Common myeloid progenitor, CD34-positive (primary cell): ENCODE data around the gene RCSD1.
"Not testable (repeated sequence)": the region's sequence is repeated elsewhere in the genome, so short reads cannot be mapped to it uniquely, and the experiment has no call there.

Source experiments
- CTCF ChIA-PET: fragments of 350-600 bp; sonication (Branson Sonifier 250); formaldehyde crosslinking; loops from one replicate; lab custom pipeline; 2021; ENCODE audit warnings: antibody characterized with exemption; lab: Charles Lee
- POLR2A ChIA-PET: fragments of 350-600 bp; sonication (Branson Sonifier 250); formaldehyde crosslinking; loops from one replicate; lab custom pipeline; 2021; ENCODE audit warnings: antibody characterized with exemption; lab: Charles Lee
- DNase-seq, 3 donors: peaks; one replicate each; pipeline versions ENCODE4 v3.0.0 to v3.0.0-alpha.2; 2013
- H3K27ac ChIP-seq, 2 experiments: 1 replicate in 1 of 2; 2 replicates in 1 of 2; pipeline ENCODE4 v1.7.0; 2013; ENCODE audit warnings: inconsistent platforms in 2 of 2, low read length in 2 of 2, mild to moderate bottlenecking in 2 of 2, low read depth in 1 of 2, moderate library complexity in 1 of 2; ENCODE audit not compliant: severe bottlenecking in 2 of 2, insufficient read depth in 1 of 2, poor library complexity in 1 of 2
- H3K27me3 ChIP-seq, 5 experiments: replicated peaks in 2 of 5; 1 replicate in 3 of 5; 2 replicates in 2 of 5; pipeline versions ENCODE4 v1.6.1 to v1.7.0; 2013; ENCODE audit warnings: low read length in 4 of 5, mild to moderate bottlenecking in 2 of 5, moderate library complexity in 2 of 5, inconsistent platforms in 1 of 5; ENCODE audit not compliant: insufficient read depth in 5 of 5, control insufficient read depth in 4 of 5
- H3K36me3 ChIP-seq, 4 experiments: 1 replicate in 2 of 4; 2 replicates in 2 of 4; pipeline versions ENCODE4 v1.6.1 to v1.7.0; 2013; ENCODE audit warnings: low read length in 3 of 4, control low read depth in 1 of 4, mild to moderate bottlenecking in 1 of 4; ENCODE audit not compliant: control insufficient read depth in 4 of 4, insufficient read depth in 4 of 4
- H3K4me1 ChIP-seq, 4 experiments: 1 replicate in 3 of 4; 2 replicates in 1 of 4; pipeline versions ENCODE4 v1.6.1 to v1.7.1; 2013; ENCODE audit warnings: low read length in 3 of 4, mild to moderate bottlenecking in 3 of 4, control low read depth in 1 of 4, inconsistent platforms in 1 of 4, moderate library complexity in 1 of 4; ENCODE audit not compliant: control insufficient read depth in 4 of 4, insufficient read depth in 4 of 4; ENCODE audit errors: control extremely low read depth in 1 of 4
- H3K4me3 ChIP-seq, 7 experiments: 1 replicate in 4 of 7; 2 replicates in 3 of 7; pipeline versions ENCODE4 v1.5.1 to v1.7.0; 2013; ENCODE audit warnings: mild to moderate bottlenecking in 7 of 7, low read length in 6 of 7, moderate library complexity in 6 of 7, inconsistent platforms in 2 of 7, low read depth in 2 of 7, control low read depth in 1 of 7; ENCODE audit not compliant: insufficient read depth in 4 of 7, control insufficient read depth in 1 of 7; ENCODE audit errors: extremely low read depth in 1 of 7
- H3K9me3 ChIP-seq, 5 experiments: 1 replicate in 4 of 5; 2 replicates in 1 of 5; pipeline versions ENCODE4 v1.6.1 to v1.7.1; 2013; ENCODE audit warnings: low read length in 4 of 5, mild to moderate bottlenecking in 2 of 5, inconsistent platforms in 1 of 5, low read depth in 1 of 5, moderate library complexity in 1 of 5; ENCODE audit not compliant: control insufficient read depth in 4 of 5, insufficient read depth in 2 of 5; ENCODE audit errors: control extremely low read depth in 1 of 5
- WGBS: methylation state at CpG from one replicate; pipeline ENCODE4 v1.1.5; 2013; ENCODE audit not compliant: insufficient coverage; 5-methylcytosine and 5-hydroxymethylcytosine counted together

RCSD1 gene

DNA sequence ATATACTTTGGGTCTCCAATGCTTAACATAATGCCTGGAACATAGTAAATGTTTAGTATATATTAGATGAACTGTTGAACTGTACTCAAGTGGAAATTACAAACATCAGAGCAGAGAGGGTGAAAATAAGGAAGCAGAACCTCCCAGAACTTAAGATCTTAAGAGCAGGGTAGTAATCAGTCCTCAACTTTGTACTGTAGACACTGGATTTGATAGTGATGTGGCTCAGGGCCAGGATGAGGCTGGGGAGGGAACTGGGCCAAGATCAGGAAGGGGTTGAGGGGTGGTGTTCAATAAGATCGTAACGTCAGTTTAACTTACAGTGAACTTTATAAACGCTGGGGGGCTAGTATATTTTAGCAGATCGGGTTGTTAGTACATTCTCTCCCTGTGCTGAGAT lies 107.1 kb downstream of the RCSD1 start:
- H3K9me3 ChIP-seq = peaks cover 0 to 22% (median 3%) of the 10 kb centered on the region in 5 experiments
- peak in 1 of 3 donors; percentile 33 for DNase-seq
- no peaks in the 10 kb centered on the region for H3K27me3 ChIP-seq
- H3K36me3 ChIP-seq = peaks cover 0 to 17% (median 6%) of the 10 kb centered on the region in 4 experiments
- no peak overlapping the region for H3K27ac ChIP-seq
- H3K4me3 ChIP-seq = no peak overlapping the region
- peaks cover 0 to 2% (median 0%) of the 10 kb centered on the region in 4 experiments for H3K4me1 ChIP-seq
- POLR2A ChIA-PET = no interaction called here
- 92% methylated on average over 4 of the region's 4 CpGs for WGBS
- CTCF ChIA-PET = interaction anchor here (1.8 kb wide), 1 partner anchor 16 kb away, joined by 5 read pairs; no protein-coding TSS in a partner anchor

DNA sequence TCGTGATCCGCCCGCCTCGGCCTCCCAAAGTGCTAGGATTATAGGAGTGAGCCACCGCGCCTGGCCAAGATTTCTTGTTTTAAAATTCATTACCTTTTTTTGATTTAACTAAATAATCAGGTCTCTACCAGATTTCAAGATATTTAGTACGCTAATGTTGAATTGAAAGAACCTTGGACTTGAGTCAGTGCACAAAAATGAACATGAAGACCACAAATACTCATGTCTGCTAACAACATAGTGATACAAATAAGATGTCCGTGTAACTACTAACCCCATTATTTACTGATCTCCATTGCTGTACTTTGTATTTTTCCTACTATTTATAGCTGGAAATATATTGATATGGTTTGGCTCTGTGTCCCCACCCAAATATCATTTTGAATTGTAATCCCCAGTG lies 108.1 kb downstream of the RCSD1 start:
- CTCF ChIA-PET = interaction anchor here (1.8 kb wide), 1 partner anchor 15 kb away, joined by 5 read pairs; no protein-coding TSS in a partner anchor
- no peak overlapping the region for H3K4me3 ChIP-seq
- no peak for DNase-seq
- H3K27ac ChIP-seq = no peak overlapping the region
- POLR2A ChIA-PET = no interaction called here
- peaks cover 0 to 14% (median 6%) of the 10 kb centered on the region in 4 experiments for H3K36me3 ChIP-seq
- peaks cover 0 to 2% (median 0%) of the 10 kb centered on the region in 4 experiments for H3K4me1 ChIP-seq
- no peaks in the 10 kb centered on the region for H3K27me3 ChIP-seq
- no CpG with 5 or more reads among the region's 8 CpGs for WGBS
- peaks cover 0 to 21% (median 3%) of the 10 kb centered on the region in 5 experiments for H3K9me3 ChIP-seq

GRCh38 chr1:167739752-167740151 lies 109.7 kb downstream of the RCSD1 start:
- Histone ChIP-seq H3K4me3 (no peak overlapping the region), H3K27me3 (no peaks in the 10 kb centered on the region), H3K9me3 (peaks cover 0 to 11% (median 2%) of the 10 kb centered on the region in 5 experiments), H3K36me3 (peaks cover 0 to 6% (median 3%) of the 10 kb centered on the region in 4 experiments), H3K4me1 (peaks cover 0 to 2% (median 0%) of the 10 kb centered on the region in 4 experiments), H3K27ac (no peak overlapping the region)
- no peak for DNase-seq
- WGBS = 95% methylated on average over 3 of the region's 3 CpGs
- POLR2A ChIA-PET = interaction anchor here (0.8 kb wide), 1 partner anchor 11 kb away, joined by 3 read pairs; no protein-coding TSS in a partner anchor
- CTCF ChIA-PET = interaction anchor here (0.9 to 1.3 kb wide), 4 partner anchors 10 to 49 kb away, joined by 3 to 4 read pairs (median 4); no protein-coding TSS in a partner anchor

- DNase-seq, CTCF ChIA-PET, H3K4me3 ChIP-seq, H3K27me3 ChIP-seq, H3K4me1 ChIP-seq, H3K36me3 ChIP-seq, H3K27ac ChIP-seq, H3K9me3 ChIP-seq: not testable (repeated sequence)
- 100% methylated on average over 2 of the region's 7 CpGs for WGBS
- POLR2A ChIA-PET = interaction anchor here (0.7 kb wide), 2 partner anchors 13 to 496 kb away, joined by 3 to 4 read pairs; no protein-coding TSS in a partner anchor
Observed at GRCh38 chr1:167741103-167741502, 111.1 kb downstream of the RCSD1 start.

DNA sequence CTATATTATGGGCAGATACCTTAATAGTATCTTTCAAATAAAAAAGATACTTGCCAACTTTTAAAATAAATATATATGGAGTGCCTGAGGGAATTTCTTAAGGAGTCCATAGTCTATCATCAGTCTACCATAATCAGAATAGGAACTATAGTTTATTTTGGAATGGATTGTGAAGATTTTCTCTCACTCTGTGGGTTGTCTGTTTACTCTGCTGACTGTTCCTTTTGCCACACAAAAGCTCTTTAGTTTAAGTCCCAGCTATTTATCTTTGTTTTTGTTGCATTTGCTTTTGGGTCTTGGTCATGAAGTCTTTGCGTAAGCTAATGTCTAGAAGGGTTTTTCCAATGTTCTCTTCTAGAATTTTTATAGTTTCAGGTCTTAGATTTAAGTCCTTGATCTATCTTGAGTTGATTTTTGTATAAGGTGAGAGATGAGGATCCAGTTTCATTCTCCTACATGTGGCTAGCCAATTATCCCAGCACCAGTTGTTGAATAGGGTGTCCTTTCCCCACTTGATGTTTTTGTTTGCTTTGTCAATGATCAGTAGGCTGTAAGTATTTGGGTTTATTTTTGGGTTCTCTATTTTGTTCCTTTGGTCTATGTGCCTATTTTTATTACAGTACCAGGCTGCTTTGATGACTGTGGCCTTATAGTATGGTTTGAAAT lies 112.5 kb downstream of the RCSD1 start:
- DNase-seq, H3K27me3 ChIP-seq, H3K36me3 ChIP-seq, POLR2A ChIA-PET, H3K27ac ChIP-seq, H3K4me1 ChIP-seq, H3K4me3 ChIP-seq, CTCF ChIA-PET, H3K9me3 ChIP-seq: not testable (repeated sequence)
- WGBS = no CpG with 5 or more reads among the region's 1 CpG

DNA sequence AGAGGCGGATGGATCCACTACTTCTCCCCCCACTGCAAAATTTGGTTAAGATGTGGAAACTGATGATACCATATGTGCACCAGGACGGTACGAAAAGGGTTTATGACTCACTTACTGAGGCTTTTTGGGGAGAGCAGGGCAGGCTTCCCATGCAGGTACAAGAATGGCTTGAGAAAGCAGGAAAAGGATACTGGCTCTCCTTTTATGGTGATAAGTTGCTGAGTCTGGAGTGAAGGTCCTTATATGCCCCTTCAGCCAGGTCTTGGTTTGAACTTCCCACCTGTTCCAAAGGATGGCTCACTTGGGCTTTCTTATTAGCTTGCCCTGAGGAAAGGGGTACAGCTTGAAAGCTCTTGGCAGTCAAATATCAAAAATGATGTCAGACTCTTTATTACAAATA lies 114.9 kb downstream of the RCSD1 start:
- no peak overlapping the region for H3K4me3 ChIP-seq
- 100% methylated on average over 1 of the region's 3 CpGs for WGBS
- H3K9me3 ChIP-seq = no peaks in the 10 kb centered on the region
- POLR2A ChIA-PET = no interaction called here
- CTCF ChIA-PET = interaction anchor here (1.3 kb wide), 1 partner anchor 28 kb away, joined by 4 read pairs; no protein-coding TSS in a partner anchor
- H3K27me3 ChIP-seq = no peaks in the 10 kb centered on the region
- no peaks in the 10 kb centered on the region for H3K36me3 ChIP-seq
- no peak for DNase-seq
- no peak overlapping the region for H3K27ac ChIP-seq
- H3K4me1 ChIP-seq = peaks cover 0 to 8% (median 0%) of the 10 kb centered on the region in 4 experiments

DNA sequence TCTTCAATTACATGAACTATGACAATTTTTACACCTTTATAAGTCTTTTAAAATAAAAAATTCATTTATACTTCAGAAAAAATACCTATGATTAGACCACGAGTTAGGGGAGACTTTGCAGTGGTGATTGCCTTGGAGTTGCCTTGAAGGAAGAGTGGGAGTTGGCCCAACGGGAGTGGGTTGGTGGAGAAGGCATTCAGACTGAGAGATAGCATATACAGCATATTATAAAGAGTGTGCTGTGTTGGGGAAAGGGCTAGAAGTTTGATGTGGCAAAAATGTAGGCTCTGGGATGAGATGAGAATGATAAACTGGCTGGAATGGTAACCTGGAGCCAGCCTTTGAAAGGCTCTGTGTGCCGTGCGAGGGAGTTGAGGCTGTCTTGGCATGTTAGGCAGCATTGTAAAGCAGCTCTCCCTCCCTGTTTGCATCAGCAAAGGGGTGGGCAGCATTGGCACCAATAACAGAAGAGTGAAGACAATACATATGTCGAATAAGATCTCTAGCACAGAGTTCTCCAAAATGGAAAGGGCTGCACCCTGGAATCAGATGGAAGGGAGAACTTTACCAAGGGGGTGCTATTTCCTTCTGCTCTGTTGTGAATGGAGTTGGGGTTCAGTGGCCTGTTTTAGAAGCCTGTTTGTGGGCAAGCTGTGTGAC lies 116.1 kb downstream of the RCSD1 start:
- Histone ChIP-seq H3K27me3 (no peaks in the 10 kb centered on the region), H3K4me3 (no peak overlapping the region), H3K9me3 (no peaks in the 10 kb centered on the region), H3K36me3 (no peaks in the 10 kb centered on the region), H3K27ac (no peak overlapping the region), H3K4me1 (peaks cover 0 to 8% (median 0%) of the 10 kb centered on the region in 4 experiments)
- ChIA-PET CTCF (interaction anchor here (1.3 kb wide), 1 partner anchor 29 kb away, joined by 4 read pairs; no protein-coding TSS in a partner anchor), POLR2A (no interaction called here)
- no peak for DNase-seq
- 100% methylated on average over 5 of the region's 5 CpGs for WGBS
